Measurements from ENCODE around the gene PTGS1. TPM values are rescaled to one million over a fixed set of nuclear protein-coding genes. Genes with fewer than 3 reads are reported as not detected.
"Not testable (repeated sequence)": the region's sequence is repeated elsewhere in the genome, so short reads cannot be mapped to it uniquely, and the experiment has no call there.

PTGS1 gene
- polyA plus RNA-seq, 1 donor (not counting 4 experiments of a cell fraction or from before 2014, with no cell fraction given), result 4.5 TPM

GRCh38 chr9:122402874-122403273 lies 32.0 kb downstream of the PTGS1 start:
- no peak overlapping the region for H2AFZ ChIP-seq (ENCODE audit: control insufficient read depth, low read length)
- H3K9ac ChIP-seq (ENCODE audit: control insufficient read depth, extremely low read depth, insufficient read depth, low read length), result no peak overlapping the region
- no peak overlapping the region for H3K4me3 ChIP-seq (ENCODE audit: control insufficient read depth in 2 of 3, extremely low read depth in 1 of 3, insufficient read depth in 2 of 3, low read depth in 1 of 3, low read length in 3 of 3)
- no peaks in the 10 kb centered on the region for H3K79me2 ChIP-seq (ENCODE audit: control insufficient read depth, insufficient read depth, low read length)
- DNase-seq (ENCODE audit: low read depth, low spot score) (no peak), FAIRE-seq (no peak)
- TF ChIP-seq EZH2 (IDR thresholded peaks at IDR 0.05; ENCODE audit: low read length), result no peak
- no peak for TF ChIP-seq CTCF (optimal IDR thresholded peaks at IDR 0.05 in 1 of 3, IDR thresholded peaks at IDR 0.05 in 1 of 3, conservative IDR thresholded peaks at IDR 0.05 in 1 of 3; ENCODE audit: extremely low read depth in 1 of 3, insufficient read depth in 2 of 3, low read length in 3 of 3)
- H4K20me1 ChIP-seq (ENCODE audit: control insufficient read depth, extremely low read depth, insufficient read depth, low read length), result no peaks in the 10 kb centered on the region
- dilution Hi-C loops (cut with MboI; ENCODE audit: extremely low pct_ligation_motif_present, low sequenced_read_pairs), result no loop called here
- H3K9me3 ChIP-seq (ENCODE audit: control insufficient read depth, low read depth, low read length), result no peaks in the 10 kb centered on the region
- no peak overlapping the region for H3K4me2 ChIP-seq (ENCODE audit: control insufficient read depth, extremely low read depth, insufficient read depth, low read depth, low read length)
- H3K36me3 ChIP-seq (ENCODE audit: control insufficient read depth in 2 of 2, extremely low read depth in 1 of 2, insufficient read depth in 2 of 2, low read length in 2 of 2), result no peaks in the 10 kb centered on the region
- H3K27me3 ChIP-seq (ENCODE audit: control insufficient read depth, extremely low read depth, insufficient read depth, low read length), result no peaks in the 10 kb centered on the region
- H3K4me1 ChIP-seq (ENCODE audit: control insufficient read depth, extremely low read depth, insufficient read depth, low read length), result peaks cover 10% of the 10 kb centered on the region
- H3K27ac ChIP-seq (ENCODE audit: control insufficient read depth, insufficient read depth, low read length), result no peak overlapping the region
- H3K9me1 ChIP-seq (ENCODE audit: control insufficient read depth, extremely low read depth, insufficient read depth, low read length), result no peaks in the 10 kb centered on the region

GRCh38 chr9:122403381-122404000 lies 32.7 kb downstream of the PTGS1 start:
- Histone ChIP-seq H3K36me3 (ENCODE audit: control insufficient read depth in 2 of 2, extremely low read depth in 1 of 2, insufficient read depth in 2 of 2, low read length in 2 of 2) (no peaks in the 10 kb centered on the region), H3K4me1 (ENCODE audit: control insufficient read depth, extremely low read depth, insufficient read depth, low read length) (peaks cover 10% of the 10 kb centered on the region), H3K27me3 (ENCODE audit: control insufficient read depth, extremely low read depth, insufficient read depth, low read length) (no peaks in the 10 kb centered on the region), H3K4me2 (ENCODE audit: control insufficient read depth, extremely low read depth, insufficient read depth, low read depth, low read length) (no peak overlapping the region), H3K9me3 (ENCODE audit: control insufficient read depth, low read depth, low read length) (no peaks in the 10 kb centered on the region), H4K20me1 (ENCODE audit: control insufficient read depth, extremely low read depth, insufficient read depth, low read length) (no peaks in the 10 kb centered on the region), H2AFZ (ENCODE audit: control insufficient read depth, low read length) (no peak overlapping the region), H3K79me2 (ENCODE audit: control insufficient read depth, insufficient read depth, low read length) (no peaks in the 10 kb centered on the region), H3K9me1 (ENCODE audit: control insufficient read depth, extremely low read depth, insufficient read depth, low read length) (no peaks in the 10 kb centered on the region), H3K4me3 (ENCODE audit: control insufficient read depth in 2 of 3, extremely low read depth in 1 of 3, insufficient read depth in 2 of 3, low read depth in 1 of 3, low read length in 3 of 3) (no peak overlapping the region), H3K27ac (ENCODE audit: control insufficient read depth, insufficient read depth, low read length) (no peak overlapping the region), H3K9ac (ENCODE audit: control insufficient read depth, extremely low read depth, insufficient read depth, low read length) (no peak overlapping the region)
- TF ChIP-seq EZH2 (IDR thresholded peaks at IDR 0.05; ENCODE audit: low read length), result no peak
- TF ChIP-seq CTCF (optimal IDR thresholded peaks at IDR 0.05 in 1 of 3, IDR thresholded peaks at IDR 0.05 in 1 of 3, conservative IDR thresholded peaks at IDR 0.05 in 1 of 3; ENCODE audit: extremely low read depth in 1 of 3, insufficient read depth in 2 of 3, low read length in 3 of 3), result no peak
- dilution Hi-C loops (cut with MboI; ENCODE audit: extremely low pct_ligation_motif_present, low sequenced_read_pairs), result no loop called here
- no peak for DNase-seq (ENCODE audit: low read depth, low spot score)
- FAIRE-seq, result no peak

GRCh38 chr9:122405304-122406069 lies 34.7 kb downstream of the PTGS1 start:
- H3K36me3 ChIP-seq (ENCODE audit: control insufficient read depth in 2 of 2, extremely low read depth in 1 of 2, insufficient read depth in 2 of 2, low read length in 2 of 2); H3K27ac ChIP-seq (ENCODE audit: control insufficient read depth, insufficient read depth, low read length); H3K9ac ChIP-seq (ENCODE audit: control insufficient read depth, extremely low read depth, insufficient read depth, low read length); H3K79me2 ChIP-seq (ENCODE audit: control insufficient read depth, insufficient read depth, low read length); H3K9me3 ChIP-seq (ENCODE audit: control insufficient read depth, low read depth, low read length); H2AFZ ChIP-seq (ENCODE audit: control insufficient read depth, low read length); H3K4me3 ChIP-seq (ENCODE audit: control insufficient read depth in 2 of 3, extremely low read depth in 1 of 3, insufficient read depth in 2 of 3, low read depth in 1 of 3, low read length in 3 of 3); H3K27me3 ChIP-seq (ENCODE audit: control insufficient read depth, extremely low read depth, insufficient read depth, low read length); FAIRE-seq; DNase-seq (ENCODE audit: low read depth, low spot score); H3K4me2 ChIP-seq (ENCODE audit: control insufficient read depth, extremely low read depth, insufficient read depth, low read depth, low read length); H4K20me1 ChIP-seq (ENCODE audit: control insufficient read depth, extremely low read depth, insufficient read depth, low read length); H3K9me1 ChIP-seq (ENCODE audit: control insufficient read depth, extremely low read depth, insufficient read depth, low read length); dilution Hi-C loops (cut with MboI; ENCODE audit: extremely low pct_ligation_motif_present, low sequenced_read_pairs): not testable (repeated sequence)
- H3K4me1 ChIP-seq (ENCODE audit: control insufficient read depth, extremely low read depth, insufficient read depth, low read length), result peaks cover 10% of the 10 kb centered on the region
